PC-9 (cell line): ENCODE data around the gene IQGAP1. TPM values are rescaled to one million over a fixed set of nuclear protein-coding genes. Genes with fewer than 3 reads are reported as not detected.
A peak's percentile ranks its signal among the peaks of the same experiment; 100 is the strongest.

Source experiments
- BruUV-seq: library from RNA; stranded (reverse); fragments of 400-500 nt; replicated peaks from 2 replicates; lab custom pipeline; 2021; lab: Mats Ljungman, UMichigan
- CTCF ChIA-PET: fragments of 300-600 bp; sonication (Branson Sonifier 250); formaldehyde crosslinking; loops from one replicate; lab custom pipeline; 2022; ENCODE audit warnings: antibody characterized with exemption; lab: Charles Lee
- POLR2A ChIA-PET: fragments of 300-600 bp; sonication (Branson Sonifier 250); formaldehyde crosslinking; loops from one replicate; lab custom pipeline; 2022; ENCODE audit warnings: antibody characterized with exemption; ENCODE audit not compliant: unreplicated experiment; lab: Charles Lee
- DNase-seq, 2 experiments: peaks; one replicate each; pipeline versions ENCODE4 v3.0.0 to v3.0.0-alpha.2; 2015 to 2022; ENCODE audit warnings: mixed read lengths in 1 of 2
- H2AFZ ChIP-seq: fragments of 200-600 bp; sonication (generic); 2 replicates; pipeline ENCODE4 v1.8.1; 2017; ENCODE audit warnings: antibody characterized with exemption
- H3F3A ChIP-seq: fragments of 200-600 bp; sonication (generic); 2 replicates; pipeline ENCODE4 v1.8.1; 2017; ENCODE audit warnings: antibody characterized with exemption, mild to moderate bottlenecking, low read depth; ENCODE audit not compliant: insufficient read depth
- H3K27ac ChIP-seq: fragments of 200-600 bp; sonication (generic); 2 replicates; pipeline ENCODE4 v1.6.1; 2016; ENCODE audit warnings: mixed run types
- H3K27me3 ChIP-seq: fragments of 200-600 bp; sonication (generic); 2 replicates; pipeline ENCODE4 v1.6.1; 2016; ENCODE audit warnings: low read depth, mixed run types; ENCODE audit not compliant: insufficient read depth
- H3K36me3 ChIP-seq: fragments of 200-600 bp; sonication (generic); 2 replicates; pipeline ENCODE4 v1.6.1; 2016; ENCODE audit warnings: low read depth, mixed run types
- H3K4me1 ChIP-seq: fragments of 200-600 bp; sonication (generic); replicated peaks from 2 replicates; pipeline ENCODE4 v1.6.1; 2016; ENCODE audit warnings: mixed run types; ENCODE audit not compliant: insufficient read depth
- H3K4me2 ChIP-seq: fragments of 200-600 bp; sonication (generic); 2 replicates; pipeline ENCODE4 v1.6.1; 2017; ENCODE audit warnings: mixed run types
- H3K4me3 ChIP-seq: fragments of 200-600 bp; sonication (generic); 2 replicates; pipeline ENCODE4 v1.6.1; 2016; ENCODE audit warnings: mixed run types
- H3K79me2 ChIP-seq: fragments of 200-600 bp; sonication (generic); 2 replicates; pipeline ENCODE4 v1.6.1; 2017; ENCODE audit warnings: low read depth, mixed run types
- H3K9me2 ChIP-seq: fragments of 200-600 bp; sonication (generic); 2 replicates; pipeline ENCODE4 v1.8.1; 2017; ENCODE audit warnings: mild to moderate bottlenecking; ENCODE audit not compliant: insufficient read depth
- H3K9me3 ChIP-seq: fragments of 200-600 bp; sonication (generic); 2 replicates; pipeline ENCODE4 v1.8.1; 2016; ENCODE audit warnings: low read depth; ENCODE audit not compliant: insufficient read depth
- H4K20me1 ChIP-seq: fragments of 200-600 bp; sonication (generic); 2 replicates; pipeline ENCODE4 v1.8.1; 2017; ENCODE audit not compliant: insufficient read depth
- CTCF ChIP-seq: fragments of 200-600 bp; sonication (generic); conservative IDR thresholded peaks from 2 replicates; pipeline ENCODE4 v1.6.1; 2017; ENCODE audit warnings: mixed run types, antibody characterized with exemption, mild to moderate bottlenecking, moderate library complexity
- EZH2 ChIP-seq: fragments of 200-600 bp; sonication (generic); IDR thresholded peaks from 2 replicates; pipeline ENCODE4 v1.8.0; 2017; ENCODE audit warnings: antibody characterized with exemption, low read depth
- intact Hi-C: fragments of 100-400 bp; cut with micrococcal nuclease; formaldehyde crosslinking; loops from one replicate; pipeline ENCODE4 v1.10.0; 2022; ENCODE audit not compliant: unreplicated experiment
- total RNA-seq: library from RNA; stranded (reverse); gene quantifications from 2 replicates; pipeline ENCODE4 v1.2.3, GENCODE V29; 2021

Gene IQGAP1
- total RNA-seq, 1 experiment from 2014 or later = 164 TPM

GRCh38 chr15:90465930-90466567 is 78.0 kb downstream of the IQGAP1 start:
- Histone ChIP-seq H3K4me2 (no peak overlapping the region), H3K9me2 (no peaks in the 10 kb centered on the region), H3K27ac (no peak overlapping the region), H3K9me3 (no peaks in the 10 kb centered on the region), H4K20me1 (no peaks in the 10 kb centered on the region; the same call in 1 of the 2 replicates), H3K27me3 (no peaks in the 10 kb centered on the region), H3K4me3 (no peak overlapping the region), H3K36me3 (peaks cover 30% of the 10 kb centered on the region), H3F3A (no peaks in the 10 kb centered on the region), H3K79me2 (no peaks in the 10 kb centered on the region), H3K4me1 (no peaks in the 10 kb centered on the region), H2AFZ (no peak overlapping the region)
- ChIA-PET CTCF (no interaction called here), POLR2A (interaction anchor here (0.5 kb wide), 1 partner anchor 13 kb away, joined by 3 read pairs; no protein-coding TSS in a partner anchor)
- intact Hi-C loops = no loop called here
- no TSS peak for BruUV-seq
- no peak for TF ChIP-seq CTCF
- no peak for TF ChIP-seq EZH2
- no peak for DNase-seq

GRCh38 chr15:90469723-90470122 is 81.7 kb downstream of the IQGAP1 start:
- no peak for DNase-seq
- ChIA-PET CTCF (no interaction called here), POLR2A (interaction anchor here (0.6 kb wide), 1 partner anchor 13 kb away, joined by 8 read pairs; no protein-coding TSS in a partner anchor)
- H3K4me2 ChIP-seq = no peak overlapping the region
- H3F3A ChIP-seq = no peaks in the 10 kb centered on the region
- TF ChIP-seq EZH2 (no peak), CTCF (no peak)
- no TSS peak for BruUV-seq
- no peaks in the 10 kb centered on the region for H3K9me3 ChIP-seq
- H3K27ac ChIP-seq = 0 out of 2 replicates have a peak overlapping the region, but pooled peaks have one; percentile 9
- no peaks in the 10 kb centered on the region; the same call in 1 of the 2 replicates for H4K20me1 ChIP-seq
- H3K4me3 ChIP-seq = no peak overlapping the region
- no peaks in the 10 kb centered on the region for H3K79me2 ChIP-seq
- intact Hi-C loops = no loop called here
- no peak overlapping the region for H2AFZ ChIP-seq
- no peaks in the 10 kb centered on the region for H3K27me3 ChIP-seq
- H3K9me2 ChIP-seq = no peaks in the 10 kb centered on the region
- no peaks in the 10 kb centered on the region for H3K4me1 ChIP-seq
- peaks cover 37% of the 10 kb centered on the region for H3K36me3 ChIP-seq

- Histone ChIP-seq H3K79me2 (no peaks in the 10 kb centered on the region), H3K36me3 (peaks cover 37% of the 10 kb centered on the region), H3K9me3 (no peaks in the 10 kb centered on the region), H4K20me1 (no peaks in the 10 kb centered on the region; the same call in 1 of the 2 replicates), H3K27ac (no peak overlapping the region), H3K4me1 (no peaks in the 10 kb centered on the region), H3K4me2 (no peak overlapping the region), H3F3A (no peaks in the 10 kb centered on the region), H3K4me3 (no peak overlapping the region), H2AFZ (no peak overlapping the region), H3K9me2 (no peaks in the 10 kb centered on the region), H3K27me3 (no peaks in the 10 kb centered on the region)
- intact Hi-C loops = no loop called here
- no peak for TF ChIP-seq CTCF
- no peak for TF ChIP-seq EZH2
- ChIA-PET POLR2A (no interaction called here), CTCF (no interaction called here)
- no peak for DNase-seq
- BruUV-seq = no TSS peak
Measured at GRCh38 chr15:90470453-90470852, 82.4 kb downstream of the IQGAP1 start.
